AG09309 (cell line): Measurements from ENCODE around the gene CSTPP1.

Experiments
- DNase-seq: peaks from one replicate; pipeline ENCODE4 v3.0.0-alpha.2; 2010; ENCODE audit warnings: low read depth
- H3K4me3 ChIP-seq: 2 replicates; pipeline ENCODE4 v1.5.1; 2011; ENCODE audit warnings: mild to moderate bottlenecking, low read depth, low read length, moderate library complexity; ENCODE audit not compliant: control insufficient read depth
- TF ChIP-seq, protein P1 (sequence below): IDR thresholded peaks from 2 replicates; pipeline ENCODE4 v1.5.1; 2011; ENCODE audit warnings: mild to moderate bottlenecking, low read depth, low read length, inconsistent platforms; ENCODE audit not compliant: insufficient read depth, control insufficient read depth; ENCODE audit errors: missing control alignments

The CSTPP1 gene

DNA sequence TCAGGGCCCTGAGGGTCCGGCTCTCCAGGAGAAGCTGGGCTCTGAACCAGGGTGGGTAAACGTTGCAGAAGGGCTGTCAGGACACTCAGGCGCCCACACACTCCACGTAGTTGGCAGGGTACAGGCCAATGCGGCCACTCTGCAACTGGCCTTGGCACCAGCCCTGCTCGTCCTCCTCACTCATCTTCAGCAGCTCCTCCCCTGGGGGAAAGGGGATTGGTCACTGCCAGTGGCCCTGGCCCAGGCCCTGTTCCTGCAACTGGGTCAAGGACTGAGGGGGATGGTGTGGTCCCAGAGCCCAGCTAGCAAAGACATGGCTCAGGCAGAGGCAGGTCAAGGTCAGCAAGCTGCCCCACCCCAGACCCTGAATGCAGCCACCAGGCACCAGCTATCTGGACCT lies 241.3 kb downstream of the CSTPP1 start:
- H3K4me3 ChIP-seq: no peak overlapping the region
- DNase-seq: no peak
- TF ChIP-seq, protein P1, sequence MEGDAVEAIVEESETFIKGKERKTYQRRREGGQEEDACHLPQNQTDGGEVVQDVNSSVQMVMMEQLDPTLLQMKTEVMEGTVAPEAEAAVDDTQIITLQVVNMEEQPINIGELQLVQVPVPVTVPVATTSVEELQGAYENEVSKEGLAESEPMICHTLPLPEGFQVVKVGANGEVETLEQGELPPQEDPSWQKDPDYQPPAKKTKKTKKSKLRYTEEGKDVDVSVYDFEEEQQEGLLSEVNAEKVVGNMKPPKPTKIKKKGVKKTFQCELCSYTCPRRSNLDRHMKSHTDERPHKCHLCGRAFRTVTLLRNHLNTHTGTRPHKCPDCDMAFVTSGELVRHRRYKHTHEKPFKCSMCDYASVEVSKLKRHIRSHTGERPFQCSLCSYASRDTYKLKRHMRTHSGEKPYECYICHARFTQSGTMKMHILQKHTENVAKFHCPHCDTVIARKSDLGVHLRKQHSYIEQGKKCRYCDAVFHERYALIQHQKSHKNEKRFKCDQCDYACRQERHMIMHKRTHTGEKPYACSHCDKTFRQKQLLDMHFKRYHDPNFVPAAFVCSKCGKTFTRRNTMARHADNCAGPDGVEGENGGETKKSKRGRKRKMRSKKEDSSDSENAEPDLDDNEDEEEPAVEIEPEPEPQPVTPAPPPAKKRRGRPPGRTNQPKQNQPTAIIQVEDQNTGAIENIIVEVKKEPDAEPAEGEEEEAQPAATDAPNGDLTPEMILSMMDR: no peak

DNA sequence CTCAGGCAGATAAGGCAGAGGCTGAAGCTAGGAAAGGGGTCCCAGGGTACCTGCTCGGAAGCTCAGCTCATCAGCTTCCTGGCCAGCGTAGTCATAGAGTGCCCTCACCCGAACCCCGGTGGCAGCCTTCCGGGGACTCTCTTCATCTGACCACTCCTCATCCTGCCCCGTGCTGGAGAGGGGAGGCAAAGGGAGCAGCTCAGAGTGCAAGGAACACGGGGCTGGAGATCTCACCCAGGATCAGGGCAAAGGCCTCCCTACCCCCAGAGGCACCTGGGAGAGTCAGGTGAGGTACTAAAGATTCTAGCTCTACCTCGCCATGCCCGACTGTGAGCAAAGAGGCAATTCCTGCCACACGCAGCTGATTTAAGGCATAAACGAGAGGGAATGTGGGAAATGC lies 241.8 kb downstream of the CSTPP1 start:
- H3K4me3 ChIP-seq: no peak overlapping the region
- no peak for DNase-seq
- TF ChIP-seq, protein P1: no peak

DNA sequence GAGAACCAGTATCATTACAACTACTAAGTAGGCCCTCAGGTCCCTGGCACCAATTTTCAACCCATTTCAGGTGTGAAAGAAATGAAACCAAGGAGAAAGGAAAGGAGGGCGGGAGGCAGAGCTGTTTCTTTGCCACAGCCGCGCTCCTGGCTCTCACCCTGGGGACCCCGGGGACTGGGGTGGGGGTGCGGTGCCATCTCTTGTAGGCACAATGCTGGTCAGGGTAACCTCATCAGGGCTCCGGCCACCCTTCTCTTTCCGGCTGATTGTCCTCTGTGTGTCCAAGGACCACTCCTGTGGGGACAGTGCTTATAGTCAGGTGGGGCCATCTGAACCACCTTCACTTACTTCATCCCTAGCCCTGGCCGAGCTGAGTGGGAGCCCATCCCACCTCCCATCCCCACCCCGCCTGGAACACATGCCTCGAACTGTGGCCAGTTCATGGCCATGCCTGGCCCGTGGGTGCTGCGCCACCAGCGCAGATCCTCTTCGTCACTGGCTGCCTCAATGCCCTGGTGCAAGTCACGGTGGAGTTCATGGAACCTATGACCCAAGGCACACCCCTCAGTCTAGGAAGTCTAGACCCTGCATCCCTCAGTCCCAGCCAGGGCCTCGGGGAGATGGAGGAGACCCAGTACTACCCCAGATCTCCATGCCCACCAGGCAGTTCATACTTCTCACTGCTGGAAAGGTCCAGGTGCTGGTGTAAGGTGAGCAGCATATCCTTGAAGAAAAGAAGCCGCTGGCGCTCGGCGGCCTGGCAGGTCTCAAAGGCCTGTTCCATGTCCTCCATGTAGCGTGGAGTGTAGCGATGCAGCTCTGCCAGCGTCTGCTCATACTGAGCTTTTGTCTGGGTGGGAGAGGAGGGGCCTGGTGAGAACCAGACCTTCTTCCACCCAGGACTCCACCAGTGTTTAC lies 242.4 kb downstream of the CSTPP1 start:
- H3K4me3 ChIP-seq: no peak overlapping the region
- TF ChIP-seq, protein P1: no peak
- DNase-seq: no peak

DNA sequence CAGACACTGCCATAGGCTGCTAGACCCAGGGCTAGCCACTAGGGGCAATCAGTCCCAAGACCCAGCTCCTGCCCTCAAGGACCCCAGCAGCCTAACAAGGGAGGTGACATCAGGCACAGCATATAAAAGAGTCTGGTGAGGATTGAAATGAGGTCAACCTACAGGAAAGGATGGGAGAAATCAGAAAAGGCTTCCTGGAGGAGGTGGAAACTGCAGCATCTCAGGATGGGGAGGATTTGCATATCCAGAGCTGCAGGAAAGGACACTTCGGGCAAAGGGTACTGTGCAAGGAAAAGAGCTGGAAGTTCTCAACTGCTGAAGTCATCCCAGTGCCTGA lies 243.1 kb downstream of the CSTPP1 start:
- no peak for DNase-seq
- H3K4me3 ChIP-seq: no peak overlapping the region
- TF ChIP-seq, protein P1: peak; percentile 70

DNA sequence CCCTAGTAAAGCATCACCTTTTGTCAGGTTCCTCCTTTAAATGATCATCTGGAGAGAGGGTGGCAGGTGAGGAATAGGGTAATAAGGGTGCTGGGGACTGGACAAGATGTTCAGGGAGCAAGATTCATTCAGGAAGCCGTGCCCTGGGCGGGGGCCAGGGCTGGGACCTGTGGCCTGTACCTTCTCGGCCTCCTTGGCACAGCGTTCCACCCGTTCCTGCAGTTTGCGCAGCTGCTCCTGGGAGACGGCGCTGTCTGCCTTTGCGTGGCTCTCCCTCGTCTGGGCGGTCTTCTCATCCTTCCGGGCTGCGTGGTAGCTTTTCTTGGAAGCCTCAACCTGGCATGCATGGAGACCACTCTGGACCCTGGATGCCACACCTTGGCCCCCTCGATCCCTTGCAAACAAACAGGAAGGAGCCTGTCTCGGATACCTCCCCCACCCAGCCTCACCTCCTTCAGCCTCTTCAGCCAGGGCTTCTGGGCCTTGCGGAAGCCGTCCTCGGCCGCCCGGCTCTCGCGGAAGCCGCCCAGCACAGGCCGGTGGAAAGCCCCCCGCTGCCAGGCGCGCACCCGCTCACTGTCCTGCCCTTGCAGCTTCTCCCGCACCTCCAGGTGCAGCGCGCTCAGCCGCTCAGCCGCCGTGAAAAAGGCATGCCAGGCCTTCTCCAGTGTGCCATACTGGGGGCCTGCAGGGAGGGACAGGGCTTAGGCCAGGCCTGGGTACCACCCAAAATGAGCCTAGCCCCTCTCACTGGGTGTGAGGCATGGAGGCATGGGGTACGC lies 243.6 kb downstream of the CSTPP1 start:
- DNase-seq: no peak
- H3K4me3 ChIP-seq: no peak overlapping the region
- TF ChIP-seq, protein P1: no peak

DNA sequence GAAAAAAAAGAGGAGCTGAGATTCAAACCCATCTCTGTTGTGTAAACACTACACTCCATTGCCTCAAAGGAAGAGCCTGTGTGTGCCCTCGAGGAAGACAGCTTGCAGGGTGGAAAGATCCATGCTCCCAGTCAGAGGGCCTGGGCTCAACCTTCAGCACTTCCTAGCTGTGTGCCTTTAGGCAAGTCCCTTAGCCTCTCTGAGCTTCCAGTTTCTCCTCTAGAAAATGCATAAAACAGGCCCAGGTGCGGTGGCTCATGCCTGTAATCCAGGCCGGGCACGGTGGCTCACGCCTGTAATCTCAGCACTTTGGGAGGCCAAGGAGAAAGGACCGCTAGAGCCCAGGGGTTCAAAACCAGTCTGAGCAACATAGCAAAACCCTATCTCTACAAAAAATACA lies 244.7 kb downstream of the CSTPP1 start:
- DNase-seq: no peak
- TF ChIP-seq, protein P1: no peak
- H3K4me3 ChIP-seq: no peak overlapping the region
